NCI-H1105 treated with DMSO at 0.1 percent for 48 hours (cell line): ENCODE data around the gene NMNAT2.
A peak's percentile ranks its signal among the peaks of the same experiment; 100 is the strongest.

ENCODE experiments used
- DNase-seq: peaks from one replicate; lab custom pipeline; 2025; lab: John Stamatoyannopoulos, UW

Gene NMNAT2

DNA sequence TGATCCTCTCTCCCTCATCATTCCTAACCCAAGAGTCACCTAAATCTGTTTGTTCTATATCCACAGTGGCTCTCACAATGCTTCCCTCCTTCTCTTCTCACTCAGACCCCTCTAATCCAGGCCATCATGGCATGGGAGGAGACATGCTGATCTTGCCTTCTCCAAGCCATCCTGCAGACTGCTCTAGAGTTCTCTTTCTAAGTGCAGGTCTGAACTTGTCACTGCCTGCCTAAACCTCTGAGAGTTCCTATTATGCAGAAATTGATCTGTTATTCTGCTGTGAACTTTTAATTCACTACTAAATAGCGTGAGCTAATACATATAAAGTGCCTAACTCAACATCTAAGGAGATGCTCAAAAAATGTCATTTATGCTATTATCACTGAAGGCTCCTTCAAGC lies 205.3 kb downstream of the NMNAT2 start:
- peak; percentile 30 for DNase-seq

DNA sequence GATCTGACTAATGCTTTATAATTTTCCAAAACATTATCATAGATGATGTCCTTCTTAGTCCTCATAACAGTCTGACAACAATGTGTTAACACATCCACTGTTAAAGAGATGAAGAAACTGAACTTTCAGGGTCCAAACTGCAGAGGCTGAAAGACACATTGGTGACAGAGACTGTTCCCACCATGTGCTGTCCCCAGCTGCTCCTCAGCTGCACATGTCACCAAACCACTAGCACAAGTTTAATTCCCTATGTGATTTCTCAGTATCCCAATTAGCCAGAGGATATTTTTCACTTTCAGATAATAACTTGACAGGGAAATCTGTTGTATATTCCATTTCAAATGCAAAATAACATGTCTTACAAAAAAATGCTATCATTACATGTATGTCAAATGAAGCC lies 207.5 kb downstream of the NMNAT2 start:
- no peak for DNase-seq

DNA sequence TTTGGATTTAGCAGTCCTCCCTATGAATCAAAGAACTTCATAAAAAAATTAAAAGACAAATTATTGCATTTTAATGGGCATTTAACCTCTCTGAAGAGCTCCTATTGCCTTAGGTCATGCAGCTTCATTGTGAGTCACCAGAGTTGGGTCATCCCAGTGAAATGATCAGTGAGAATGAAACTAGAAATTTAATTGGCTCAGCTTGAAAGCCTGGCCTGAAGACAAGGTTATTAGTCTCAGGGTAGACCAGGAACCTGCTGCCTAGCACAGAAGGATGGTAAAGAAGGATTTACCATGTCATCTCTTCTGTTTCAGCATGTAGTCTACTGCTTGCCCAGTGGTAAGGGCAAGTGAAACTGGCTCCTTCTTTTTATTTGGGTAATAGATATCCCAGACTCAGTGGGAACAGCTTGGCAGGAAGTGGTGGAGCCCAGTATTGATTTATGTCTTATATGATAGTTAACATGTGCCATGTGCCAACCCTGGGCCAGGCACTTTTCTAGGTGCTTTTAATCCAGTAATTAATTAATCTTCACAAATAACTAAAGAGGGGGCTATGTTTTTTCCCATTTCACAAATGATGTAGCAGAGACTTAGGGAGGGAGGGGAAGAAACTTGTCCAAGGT lies 208.5 kb downstream of the NMNAT2 start:
- no peak for DNase-seq

DNA sequence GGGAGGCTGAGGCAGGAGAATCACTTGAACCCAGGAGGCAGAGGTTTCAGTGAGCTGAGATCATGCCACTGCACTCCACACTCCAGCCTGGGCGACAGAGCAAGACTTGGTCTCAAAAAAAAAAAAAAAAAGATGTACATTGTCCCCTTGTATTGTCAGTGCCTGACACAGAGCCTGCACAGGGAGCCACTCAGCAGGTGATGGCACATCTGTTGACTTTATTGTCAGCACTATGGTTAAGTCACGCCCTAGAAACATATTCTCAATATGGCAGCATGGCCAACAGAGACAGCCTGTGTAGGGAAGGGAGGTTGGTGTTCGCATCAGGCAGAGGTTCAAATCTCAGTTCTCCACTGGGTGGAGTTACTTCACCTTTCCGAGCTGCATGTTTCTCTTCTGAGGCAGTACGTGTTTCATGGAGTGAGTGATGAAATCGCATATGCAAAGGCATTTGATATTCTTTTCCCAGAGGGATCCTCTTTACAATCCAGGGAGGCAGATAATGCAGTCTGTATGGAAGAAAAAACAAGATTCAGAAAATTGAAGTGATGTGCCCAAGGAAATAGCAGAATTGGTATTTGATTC lies 211.6 kb downstream of the NMNAT2 start:
- no peak for DNase-seq

DNA sequence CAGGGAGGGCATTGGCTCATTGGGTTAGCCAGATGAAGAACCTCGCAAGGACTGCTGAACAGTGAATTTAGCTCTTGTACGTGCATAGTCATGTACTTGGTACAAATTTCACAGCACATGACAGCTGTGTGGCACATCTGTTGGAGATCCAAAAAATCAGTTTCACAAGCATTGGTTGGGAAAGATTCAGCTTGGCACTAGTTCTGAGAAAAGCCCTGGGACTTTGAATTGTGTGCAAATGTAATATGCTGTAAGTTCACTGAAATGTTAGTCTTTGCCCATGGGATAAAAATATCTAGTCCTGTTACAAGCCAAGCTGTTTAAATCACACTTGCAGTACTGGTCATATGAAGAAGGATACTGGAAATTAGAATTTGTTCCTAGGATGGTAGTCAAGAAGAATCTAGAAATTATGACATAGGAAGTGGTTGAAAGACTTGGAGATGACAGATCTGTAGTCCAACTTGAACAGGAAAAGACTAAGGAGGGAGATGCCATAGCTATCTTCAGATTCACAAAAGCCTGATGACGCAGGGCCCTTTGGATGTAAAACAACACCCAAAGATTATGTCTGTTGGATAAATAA lies 212.9 kb downstream of the NMNAT2 start:
- no peak for DNase-seq

DNA sequence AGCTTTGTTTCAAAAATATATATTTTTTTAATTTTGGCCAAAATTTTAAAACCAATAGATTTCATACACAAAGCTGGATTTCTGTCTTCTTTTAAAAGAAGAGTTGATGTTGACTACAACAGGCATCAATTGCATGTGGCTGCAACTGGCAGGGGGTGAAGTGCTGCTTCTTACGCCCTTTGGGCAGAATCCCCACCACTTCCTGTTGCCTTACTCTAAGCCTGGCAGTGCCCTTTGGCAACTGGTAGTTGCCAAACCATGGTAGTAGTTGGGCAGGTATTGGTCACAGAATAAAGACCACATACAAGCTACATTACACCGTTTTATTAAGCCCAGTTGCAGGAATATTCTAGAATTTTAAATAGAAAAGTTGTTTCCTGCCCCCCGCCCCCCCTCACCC lies 215.1 kb downstream of the NMNAT2 start:
- no peak for DNase-seq

DNA sequence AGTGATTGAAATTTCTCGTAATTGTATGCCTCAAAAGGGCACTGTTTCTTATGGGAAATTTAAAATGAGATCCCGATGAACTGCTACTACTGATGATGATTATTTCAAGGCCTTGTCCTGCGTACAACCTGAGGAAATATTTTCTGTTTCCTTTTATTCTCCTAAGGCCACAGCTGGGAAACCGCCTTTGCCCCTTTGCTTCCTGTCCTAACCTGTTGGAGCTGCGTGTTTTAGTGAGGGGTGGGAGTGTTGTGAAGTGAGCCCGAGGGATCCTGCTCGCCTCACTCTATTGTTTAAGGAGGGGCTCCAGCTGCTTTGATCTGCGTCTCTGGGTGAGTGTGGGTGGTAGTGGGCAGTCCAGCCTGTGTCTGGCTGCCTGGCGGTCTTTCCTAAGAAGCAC lies 217.7 kb downstream of the NMNAT2 start:
- no peak for DNase-seq

DNA sequence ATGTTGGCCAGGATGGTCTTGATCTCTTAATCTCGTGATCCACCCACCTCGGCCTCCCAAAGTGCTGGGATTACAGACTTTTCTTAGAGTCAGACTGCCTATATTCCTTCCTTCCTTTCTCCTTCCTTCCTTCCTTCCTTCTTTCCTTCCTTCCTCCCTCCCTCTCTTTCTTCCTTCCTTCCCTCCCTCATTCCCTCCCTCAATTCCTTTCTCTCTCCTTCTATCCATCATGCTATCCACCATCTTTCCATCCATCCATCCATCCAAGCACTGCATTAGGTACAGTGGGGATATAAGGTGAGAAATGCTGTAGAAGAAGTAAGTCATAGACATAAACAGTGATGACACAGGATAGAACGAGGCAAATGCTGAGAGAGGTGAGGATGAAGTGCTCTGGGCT lies 218.9 kb downstream of the NMNAT2 start:
- no peak for DNase-seq

DNA sequence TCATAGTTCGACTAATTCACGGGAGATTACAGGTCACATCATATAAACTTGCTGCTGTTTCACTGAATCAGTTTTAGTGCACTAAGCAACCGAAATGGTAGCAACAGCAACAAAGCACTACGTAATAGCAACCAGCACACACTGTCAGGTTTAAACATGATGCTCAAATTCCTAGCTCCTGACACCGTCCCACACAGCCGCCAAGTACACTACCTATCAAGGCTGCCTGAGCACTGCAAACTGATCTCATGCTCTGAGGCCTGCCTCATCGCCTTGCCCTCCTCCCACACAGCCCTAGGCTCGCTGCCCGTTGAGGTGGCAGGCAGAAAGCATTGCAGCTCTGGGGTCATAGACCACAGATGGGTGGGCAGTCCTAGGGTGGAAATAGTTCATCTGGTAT lies 219.7 kb downstream of the NMNAT2 start:
- DNase-seq, result no peak
